ENCODE data around the gene GLI3. TPM values are rescaled to one million over a fixed set of nuclear protein-coding genes. Genes with fewer than 3 reads are reported as not detected.

Gene GLI3
- total RNA-seq, 4 donors from 2014 or later = 3.0 to 9.0 (median 4.2) TPM

DNA sequence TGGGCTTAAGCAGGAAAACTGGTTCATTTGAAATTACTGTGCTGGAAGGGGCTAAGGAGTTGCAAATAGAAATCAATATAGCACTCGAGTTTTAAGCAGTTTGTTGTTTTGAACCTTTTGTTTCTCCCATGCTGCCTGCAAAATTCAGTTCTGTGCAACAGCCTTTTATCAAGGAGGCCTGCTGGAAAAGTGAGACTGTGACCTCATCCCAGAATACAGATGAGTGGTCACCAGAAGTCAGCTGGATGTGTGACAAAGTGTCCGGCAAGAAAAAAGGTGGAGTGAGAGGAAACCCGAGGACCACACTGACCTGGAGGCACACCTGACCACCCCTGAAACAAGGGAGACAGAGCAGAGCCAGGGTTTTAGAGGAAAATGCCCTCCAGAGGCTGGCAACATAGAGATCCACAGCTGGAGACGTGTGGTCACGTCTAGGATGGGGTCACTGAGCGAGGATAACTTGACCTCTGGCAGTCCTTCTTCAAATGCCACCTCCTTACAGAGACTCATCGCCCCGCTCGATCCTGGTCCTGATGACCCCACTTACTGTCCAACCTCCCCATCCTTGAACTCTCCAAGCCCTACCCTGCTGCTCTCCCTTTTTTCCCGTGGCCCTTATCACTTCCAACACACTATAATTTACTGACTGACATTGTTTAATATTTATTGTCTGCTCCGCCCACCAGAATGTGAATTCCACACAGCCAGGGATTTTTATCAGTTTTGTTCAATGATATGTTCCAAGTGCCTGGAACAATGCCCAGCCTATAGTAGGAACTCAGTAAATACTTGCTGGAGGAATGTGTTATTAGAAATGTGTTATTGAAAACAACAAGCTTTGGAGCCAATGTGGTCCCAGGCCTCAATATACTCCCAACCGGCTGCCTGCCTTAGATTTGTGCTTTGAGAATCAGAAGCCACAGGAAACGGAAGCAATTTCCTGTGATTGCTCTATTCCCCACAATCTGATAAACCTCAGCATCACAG is 243.8 kb downstream of the GLI3 start:
- TF ChIP-seq, protein P1, sequence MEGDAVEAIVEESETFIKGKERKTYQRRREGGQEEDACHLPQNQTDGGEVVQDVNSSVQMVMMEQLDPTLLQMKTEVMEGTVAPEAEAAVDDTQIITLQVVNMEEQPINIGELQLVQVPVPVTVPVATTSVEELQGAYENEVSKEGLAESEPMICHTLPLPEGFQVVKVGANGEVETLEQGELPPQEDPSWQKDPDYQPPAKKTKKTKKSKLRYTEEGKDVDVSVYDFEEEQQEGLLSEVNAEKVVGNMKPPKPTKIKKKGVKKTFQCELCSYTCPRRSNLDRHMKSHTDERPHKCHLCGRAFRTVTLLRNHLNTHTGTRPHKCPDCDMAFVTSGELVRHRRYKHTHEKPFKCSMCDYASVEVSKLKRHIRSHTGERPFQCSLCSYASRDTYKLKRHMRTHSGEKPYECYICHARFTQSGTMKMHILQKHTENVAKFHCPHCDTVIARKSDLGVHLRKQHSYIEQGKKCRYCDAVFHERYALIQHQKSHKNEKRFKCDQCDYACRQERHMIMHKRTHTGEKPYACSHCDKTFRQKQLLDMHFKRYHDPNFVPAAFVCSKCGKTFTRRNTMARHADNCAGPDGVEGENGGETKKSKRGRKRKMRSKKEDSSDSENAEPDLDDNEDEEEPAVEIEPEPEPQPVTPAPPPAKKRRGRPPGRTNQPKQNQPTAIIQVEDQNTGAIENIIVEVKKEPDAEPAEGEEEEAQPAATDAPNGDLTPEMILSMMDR (IDR thresholded peaks at IDR 0.05) = no peak
- no peak for TF ChIP-seq POLR2A (IDR thresholded peaks at IDR 0.05)
- 65 to 66% methylated on average over 12 of the region's 13 CpGs for WGBS, 2 donors
- peak overlapping the region in 1 of 4 donors; percentile 26 for H3K27ac ChIP-seq
- no peaks in the 10 kb centered on the region for H3K9me3 ChIP-seq
- no peaks in the 10 kb centered on the region for H3K36me3 ChIP-seq
- no peak overlapping the region for H3K4me3 ChIP-seq
- no peaks in the 10 kb centered on the region for H3K27me3 ChIP-seq
- H3K4me1 ChIP-seq = peaks cover 6 to 57% (median 17%) of the 10 kb centered on the region in 3 donors
- DNase-seq = no peak
- intact Hi-C loops (cut with DNase I) = no loop called here

DNA sequence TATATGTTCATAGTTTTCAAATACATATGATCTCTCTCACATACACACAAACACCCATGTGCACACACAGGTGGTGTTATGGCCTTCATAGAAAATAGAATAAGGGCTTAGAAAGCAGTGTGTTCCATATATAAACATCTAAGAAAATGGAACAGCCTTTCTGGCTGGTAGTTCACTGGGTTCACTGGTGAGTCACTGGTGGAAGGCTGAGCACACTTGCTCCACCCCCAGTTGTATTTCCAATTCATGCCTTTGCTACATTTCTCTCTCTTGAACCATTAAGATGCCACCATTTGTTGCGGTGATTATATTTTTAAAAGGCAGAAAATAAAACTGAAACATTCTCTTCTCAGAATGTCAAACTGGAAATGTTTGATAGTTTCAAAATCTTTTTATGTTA is 252.1 kb downstream of the GLI3 start:
- H3K27ac ChIP-seq = no peak overlapping the region
- WGBS, 2 donors = 78 to 100% methylated on average over 1 of the region's 1 CpG
- no peak overlapping the region for H3K4me3 ChIP-seq
- no peaks in the 10 kb centered on the region for H3K27me3 ChIP-seq
- H3K9me3 ChIP-seq = no peaks in the 10 kb centered on the region
- DNase-seq = no peak
- TF ChIP-seq, protein P1 (IDR thresholded peaks at IDR 0.05) = no peak
- no peak for TF ChIP-seq POLR2A (IDR thresholded peaks at IDR 0.05)
- peaks cover 0 to 4% (median 0%) of the 10 kb centered on the region in 3 donors for H3K36me3 ChIP-seq
- peaks cover 0 to 26% (median 0%) of the 10 kb centered on the region in 3 donors for H3K4me1 ChIP-seq
- intact Hi-C loops (cut with DNase I) = no loop called here

DNA sequence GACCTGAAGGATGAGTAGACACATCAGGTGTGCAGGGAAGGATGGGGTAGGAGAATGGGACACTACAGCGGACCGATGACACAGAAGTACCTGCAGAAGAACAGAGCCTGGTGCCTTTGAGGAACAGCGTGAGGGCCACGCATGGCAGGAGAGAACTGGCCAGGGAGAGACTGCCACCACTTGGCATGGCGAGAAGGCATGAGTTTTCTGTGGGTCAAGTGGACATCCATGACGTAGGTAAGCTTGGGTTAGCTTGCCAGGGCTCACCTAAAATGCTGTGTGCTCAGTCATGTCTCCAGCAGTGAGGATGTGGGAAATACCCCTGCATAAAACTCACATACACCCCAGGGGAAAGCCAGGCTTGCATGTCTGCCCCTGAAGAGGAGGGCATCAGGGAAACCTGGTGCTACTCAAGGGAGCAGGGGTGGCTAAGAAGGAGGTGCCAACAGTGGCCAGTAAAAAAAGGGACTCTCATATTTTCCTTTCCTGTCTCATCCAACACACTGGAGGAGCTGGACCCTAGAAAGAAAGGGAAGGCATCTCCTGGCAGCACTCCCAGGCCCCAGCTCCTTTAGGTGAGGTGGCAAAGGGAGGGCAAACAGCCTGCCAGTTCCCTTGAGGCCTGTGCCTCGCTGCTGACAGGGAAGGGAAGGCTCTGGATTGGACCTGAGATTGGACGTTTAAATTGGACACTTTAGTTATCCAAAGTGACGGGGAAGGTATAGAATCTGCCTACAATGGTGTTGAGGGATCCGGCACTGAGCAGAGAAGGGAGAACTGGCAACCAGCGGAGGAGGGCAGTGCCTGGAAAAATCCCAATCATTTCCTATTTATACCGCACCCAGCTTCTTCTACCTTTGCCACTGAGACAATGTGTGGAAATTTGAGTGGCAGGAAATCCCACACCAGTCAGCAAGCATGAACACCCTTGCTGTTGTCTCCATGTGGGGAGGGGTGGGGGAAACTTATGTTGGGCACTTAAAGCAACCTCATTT is 255.7 kb downstream of the GLI3 start:
- peaks cover 0 to 51% (median 0%) of the 10 kb centered on the region in 3 donors for H3K4me1 ChIP-seq
- H3K27me3 ChIP-seq = no peaks in the 10 kb centered on the region
- H3K27ac ChIP-seq = no peak overlapping the region
- no peak overlapping the region for H3K4me3 ChIP-seq
- WGBS, 2 donors = 81 to 83% methylated on average over 12 of the region's 12 CpGs
- H3K9me3 ChIP-seq = no peaks in the 10 kb centered on the region
- H3K36me3 ChIP-seq = peaks cover 0 to 16% (median 0%) of the 10 kb centered on the region in 3 donors
- intact Hi-C loops (cut with DNase I) = no loop called here
- TF ChIP-seq POLR2A (IDR thresholded peaks at IDR 0.05) = no peak
- TF ChIP-seq, protein P1 (IDR thresholded peaks at IDR 0.05) = no peak
- no peak for DNase-seq

DNA sequence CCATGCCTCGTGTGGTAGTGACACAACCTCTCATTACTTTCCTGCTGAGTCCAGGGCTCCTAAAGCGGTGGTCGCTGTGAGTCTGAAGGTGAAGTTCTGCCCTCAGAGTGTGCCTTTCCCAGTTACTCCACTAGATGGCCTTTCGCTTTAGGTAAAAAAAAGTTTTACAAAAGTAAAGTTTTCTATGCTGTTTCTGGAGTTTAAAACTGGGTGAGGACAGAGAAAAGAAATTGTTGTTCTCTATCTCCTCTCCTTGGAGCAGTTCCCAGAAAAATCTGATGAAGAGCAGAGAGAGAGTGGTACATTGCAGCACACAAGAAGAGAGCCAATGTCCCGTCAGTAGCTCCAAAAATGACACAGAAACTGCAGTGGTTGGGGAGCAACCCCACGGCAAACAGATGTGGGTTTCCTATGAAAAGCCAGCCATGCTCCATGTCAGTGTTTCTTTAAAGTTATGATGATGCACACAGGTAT is 257.1 kb downstream of the GLI3 start:
- TF ChIP-seq, protein P1 (IDR thresholded peaks at IDR 0.05) = peak; percentile 40 to 71 (median 58)
- no peak for TF ChIP-seq POLR2A (IDR thresholded peaks at IDR 0.05)
- H3K4me3 ChIP-seq = no peak overlapping the region
- DNase-seq = no peak
- intact Hi-C loops (cut with DNase I) = no loop called here
- no peaks in the 10 kb centered on the region for H3K27me3 ChIP-seq
- H3K9me3 ChIP-seq = no peaks in the 10 kb centered on the region
- WGBS, 2 donors = 27 to 28% methylated on average over 6 of the region's 6 CpGs
- H3K36me3 ChIP-seq = peaks cover 0 to 22% (median 0%) of the 10 kb centered on the region in 3 donors
- H3K4me1 ChIP-seq = peaks cover 0 to 48% (median 0%) of the 10 kb centered on the region in 3 donors
- H3K27ac ChIP-seq = peak overlapping the region in 1 of 4 donors; percentile 55
